GM19395 (cell line): ENCODE data around the gene BANK1.

Source experiments
- ATAC-seq: cut with Tn5 transposase; IDR thresholded peaks from one replicate; pipeline ENCODE4 v1.9.1; 2021; ENCODE audit warnings: mild to moderate bottlenecking, moderate library complexity; ENCODE audit not compliant: unreplicated experiment

Gene BANK1

DNA sequence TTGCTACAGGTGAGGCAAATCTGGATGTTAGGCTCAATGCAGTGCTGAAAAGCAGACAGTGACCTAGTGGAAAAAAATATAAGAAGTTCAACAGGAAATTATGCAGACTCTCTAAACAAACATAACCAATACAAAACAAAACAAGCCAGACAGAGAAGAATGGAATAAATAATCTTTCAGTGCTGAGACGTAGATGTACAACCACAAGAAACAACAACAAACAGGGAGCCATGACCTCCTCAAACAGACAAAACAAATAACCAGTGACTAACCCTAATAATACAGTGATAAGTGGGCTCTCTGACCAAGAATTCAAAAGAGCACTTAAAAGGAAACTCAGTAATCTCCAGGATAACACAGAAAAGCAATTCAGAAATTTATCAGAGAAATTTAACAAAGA, 315.5 kb downstream of the BANK1 start:
- no peak for ATAC-seq

DNA sequence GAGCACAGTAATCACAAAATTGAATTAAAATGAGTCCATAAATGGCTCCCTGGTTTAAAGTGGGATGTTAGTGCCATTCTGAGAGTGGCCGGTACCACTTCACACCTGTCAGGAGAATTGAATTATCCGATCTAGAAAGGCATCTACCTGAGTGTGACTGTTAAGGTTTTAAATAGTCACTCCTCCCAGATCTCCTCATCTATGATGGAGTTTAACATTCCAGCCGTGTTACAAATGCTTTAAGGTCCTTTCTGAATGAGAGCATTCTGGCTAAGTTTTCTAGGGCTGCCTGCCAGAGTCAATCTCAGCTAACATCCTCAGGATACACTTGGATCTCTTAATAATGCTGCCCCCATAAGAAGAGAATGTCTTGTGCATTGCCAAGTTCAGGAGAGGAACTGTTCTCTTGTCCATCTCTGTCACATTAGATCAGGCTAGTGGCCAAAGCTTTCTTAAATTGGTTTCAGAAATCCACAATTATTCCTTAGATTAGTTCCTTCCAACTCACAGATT, 323.6 kb downstream of the BANK1 start:
- no peak for ATAC-seq

GRCh38 chr4:102116121-102116520, 325.6 kb downstream of the BANK1 start:
- no peak for ATAC-seq

- ATAC-seq, result no peak
Observed at GRCh38 chr4:102120846-102121245, 330.3 kb downstream of the BANK1 start.
